Measurements from ENCODE around the gene KCNQ1.

Gene KCNQ1

DNA sequence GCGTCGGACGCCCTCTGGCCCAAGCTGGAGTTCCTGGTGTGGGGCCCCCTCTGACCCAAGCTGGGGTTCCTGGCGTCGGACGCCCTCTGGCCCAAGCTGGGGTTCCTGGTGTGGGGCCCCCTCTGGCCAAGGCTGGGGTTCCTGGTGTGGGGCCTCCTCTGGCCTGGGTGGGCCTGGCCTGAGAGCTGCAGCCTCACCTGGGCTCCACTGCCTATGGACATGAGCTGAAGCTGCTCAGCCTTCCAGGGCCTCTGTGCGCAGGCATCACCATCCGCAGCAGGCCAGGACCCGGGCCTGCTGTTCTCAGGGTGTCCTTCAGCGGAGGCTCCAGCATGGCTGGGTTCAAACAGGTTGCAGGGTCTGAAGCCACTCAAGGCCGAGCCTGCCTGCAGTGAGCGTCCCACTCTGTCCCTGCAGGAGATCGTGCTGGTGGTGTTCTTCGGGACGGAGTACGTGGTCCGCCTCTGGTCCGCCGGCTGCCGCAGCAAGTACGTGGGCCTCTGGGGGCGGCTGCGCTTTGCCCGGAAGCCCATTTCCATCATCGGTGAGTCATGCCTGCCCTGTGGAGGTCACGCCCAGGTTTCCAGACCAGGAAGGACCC lies 125.5 kb downstream of the KCNQ1 start:
- H3K4me2 ChIP-seq (ENCODE audit: low read length) = no peak overlapping the region
- no peaks in the 10 kb centered on the region for H4K20me1 ChIP-seq (ENCODE audit: insufficient read depth, low read length)
- no peaks in the 10 kb centered on the region for H3K9me3 ChIP-seq (ENCODE audit: low read length)
- TF ChIP-seq EZH2 (IDR thresholded peaks at IDR 0.05; ENCODE audit: borderline replicate concordance, low read length) = no peak
- TF ChIP-seq, protein P1, sequence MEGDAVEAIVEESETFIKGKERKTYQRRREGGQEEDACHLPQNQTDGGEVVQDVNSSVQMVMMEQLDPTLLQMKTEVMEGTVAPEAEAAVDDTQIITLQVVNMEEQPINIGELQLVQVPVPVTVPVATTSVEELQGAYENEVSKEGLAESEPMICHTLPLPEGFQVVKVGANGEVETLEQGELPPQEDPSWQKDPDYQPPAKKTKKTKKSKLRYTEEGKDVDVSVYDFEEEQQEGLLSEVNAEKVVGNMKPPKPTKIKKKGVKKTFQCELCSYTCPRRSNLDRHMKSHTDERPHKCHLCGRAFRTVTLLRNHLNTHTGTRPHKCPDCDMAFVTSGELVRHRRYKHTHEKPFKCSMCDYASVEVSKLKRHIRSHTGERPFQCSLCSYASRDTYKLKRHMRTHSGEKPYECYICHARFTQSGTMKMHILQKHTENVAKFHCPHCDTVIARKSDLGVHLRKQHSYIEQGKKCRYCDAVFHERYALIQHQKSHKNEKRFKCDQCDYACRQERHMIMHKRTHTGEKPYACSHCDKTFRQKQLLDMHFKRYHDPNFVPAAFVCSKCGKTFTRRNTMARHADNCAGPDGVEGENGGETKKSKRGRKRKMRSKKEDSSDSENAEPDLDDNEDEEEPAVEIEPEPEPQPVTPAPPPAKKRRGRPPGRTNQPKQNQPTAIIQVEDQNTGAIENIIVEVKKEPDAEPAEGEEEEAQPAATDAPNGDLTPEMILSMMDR (IDR thresholded peaks at IDR 0.05; ENCODE audit: low read length) = no peak
- no peak overlapping the region for H3K4me3 ChIP-seq (ENCODE audit: low read depth, low read length, poor library complexity, severe bottlenecking)
- H3K4me1 ChIP-seq (ENCODE audit: insufficient read depth, low read length, severe bottlenecking) = no peaks in the 10 kb centered on the region
- no peaks in the 10 kb centered on the region; the same call in 1 of the 2 replicates for H3K27me3 ChIP-seq (ENCODE audit: insufficient read depth, low read length)
- no peak overlapping the region for H2AFZ ChIP-seq (ENCODE audit: low read length)
- H3K36me3 ChIP-seq (ENCODE audit: insufficient read depth, low read length) = no peaks in the 10 kb centered on the region
- H3K9ac ChIP-seq (ENCODE audit: low read length) = no peak overlapping the region
- H3K9me2 ChIP-seq (ENCODE audit: low read depth, low read length) = no peaks in the 10 kb centered on the region
- no peaks in the 10 kb centered on the region for H3K79me2 ChIP-seq (ENCODE audit: insufficient read depth, low read length)
- no peak overlapping the region for H3K27ac ChIP-seq (ENCODE audit: low read depth, low read length, poor library complexity, severe bottlenecking)
- no peaks in the 10 kb centered on the region for H3F3A ChIP-seq (ENCODE audit: insufficient read depth, low read length)

DNA sequence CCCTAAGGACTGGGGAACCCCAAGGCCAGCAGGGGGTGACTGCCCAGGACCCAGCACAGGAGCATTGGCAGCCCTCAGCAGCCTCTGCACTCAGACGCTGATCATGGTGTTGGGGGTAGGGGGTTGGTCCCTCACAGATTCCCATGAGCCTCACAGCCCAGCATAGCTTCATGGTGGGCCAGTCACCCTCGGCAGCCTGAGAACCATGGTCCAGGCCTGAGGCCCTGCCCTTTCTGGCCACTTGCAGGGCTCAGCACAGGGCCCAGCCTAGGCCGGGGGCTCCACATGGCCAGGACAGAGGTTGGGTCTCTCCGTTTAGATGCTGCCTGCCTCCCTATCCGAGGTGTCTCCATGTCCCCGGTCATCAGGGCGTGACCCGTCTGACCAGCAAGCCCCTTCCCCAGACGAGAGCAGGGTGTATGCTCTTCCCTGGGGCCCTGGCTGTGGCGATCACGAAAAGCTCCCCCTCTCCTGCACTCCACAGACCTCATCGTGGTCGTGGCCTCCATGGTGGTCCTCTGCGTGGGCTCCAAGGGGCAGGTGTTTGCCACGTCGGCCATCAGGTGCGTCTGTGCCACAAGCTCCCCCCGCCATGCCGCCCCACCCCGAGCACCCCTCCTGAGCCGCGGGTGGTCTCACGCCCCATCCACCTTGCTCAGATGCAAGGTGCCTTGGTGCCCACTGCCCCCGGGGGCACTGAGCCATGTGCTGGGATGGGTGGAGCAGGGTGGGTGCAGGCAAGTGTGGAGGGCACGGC lies 126.2 kb downstream of the KCNQ1 start:
- no peaks in the 10 kb centered on the region for H3F3A ChIP-seq (ENCODE audit: insufficient read depth, low read length)
- no peaks in the 10 kb centered on the region for H3K9me3 ChIP-seq (ENCODE audit: low read length)
- no peak overlapping the region for H3K27ac ChIP-seq (ENCODE audit: low read depth, low read length, poor library complexity, severe bottlenecking)
- H3K4me2 ChIP-seq (ENCODE audit: low read length) = no peak overlapping the region
- H4K20me1 ChIP-seq (ENCODE audit: insufficient read depth, low read length) = no peaks in the 10 kb centered on the region
- no peak overlapping the region for H3K4me3 ChIP-seq (ENCODE audit: low read depth, low read length, poor library complexity, severe bottlenecking)
- no peaks in the 10 kb centered on the region for H3K36me3 ChIP-seq (ENCODE audit: insufficient read depth, low read length)
- H2AFZ ChIP-seq (ENCODE audit: low read length) = no peak overlapping the region
- H3K4me1 ChIP-seq (ENCODE audit: insufficient read depth, low read length, severe bottlenecking) = no peaks in the 10 kb centered on the region
- H3K9ac ChIP-seq (ENCODE audit: low read length) = no peak overlapping the region
- no peaks in the 10 kb centered on the region for H3K9me2 ChIP-seq (ENCODE audit: low read depth, low read length)
- no peaks in the 10 kb centered on the region; the same call in 1 of the 2 replicates for H3K27me3 ChIP-seq (ENCODE audit: insufficient read depth, low read length)
- no peaks in the 10 kb centered on the region for H3K79me2 ChIP-seq (ENCODE audit: insufficient read depth, low read length)
- TF ChIP-seq EZH2 (IDR thresholded peaks at IDR 0.05; ENCODE audit: borderline replicate concordance, low read length) = no peak
- TF ChIP-seq, protein P1 (IDR thresholded peaks at IDR 0.05; ENCODE audit: low read length) = no peak

DNA sequence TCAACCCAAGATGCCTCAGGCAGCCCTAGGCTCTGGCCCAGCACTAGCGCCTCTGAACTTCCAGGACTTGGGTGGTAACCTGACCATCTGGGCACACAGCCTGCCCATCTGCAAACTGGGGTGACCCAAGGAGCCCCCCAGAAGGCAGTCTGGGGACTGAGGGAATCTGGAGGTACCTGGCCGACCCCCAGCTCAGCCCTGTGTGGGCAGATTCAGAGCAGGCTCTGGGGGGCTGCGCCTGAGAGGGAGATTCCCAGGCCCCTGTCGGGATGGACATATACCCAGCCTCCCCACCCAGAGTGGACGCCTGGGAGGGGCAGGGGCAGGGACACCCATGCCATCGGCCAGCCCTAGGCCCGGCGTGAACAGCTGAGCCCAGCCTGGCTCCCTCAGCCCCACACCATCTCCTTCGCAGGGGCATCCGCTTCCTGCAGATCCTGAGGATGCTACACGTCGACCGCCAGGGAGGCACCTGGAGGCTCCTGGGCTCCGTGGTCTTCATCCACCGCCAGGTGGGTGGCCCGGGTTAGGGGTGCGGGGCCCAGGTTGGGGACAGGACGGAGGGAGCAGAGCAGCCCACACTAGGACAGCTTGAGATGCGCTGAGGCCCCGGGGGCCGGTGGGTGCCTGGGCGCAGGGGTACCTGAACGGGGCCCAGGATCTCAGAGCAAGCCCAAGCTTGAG lies 126.9 kb downstream of the KCNQ1 start:
- H3K4me1 ChIP-seq (ENCODE audit: insufficient read depth, low read length, severe bottlenecking) = no peaks in the 10 kb centered on the region
- no peaks in the 10 kb centered on the region for H3K79me2 ChIP-seq (ENCODE audit: insufficient read depth, low read length)
- H3K27ac ChIP-seq (ENCODE audit: low read depth, low read length, poor library complexity, severe bottlenecking) = no peak overlapping the region
- H3K9ac ChIP-seq (ENCODE audit: low read length) = no peak overlapping the region
- H4K20me1 ChIP-seq (ENCODE audit: insufficient read depth, low read length) = no peaks in the 10 kb centered on the region
- no peaks in the 10 kb centered on the region for H3K9me2 ChIP-seq (ENCODE audit: low read depth, low read length)
- no peak overlapping the region for H2AFZ ChIP-seq (ENCODE audit: low read length)
- TF ChIP-seq, protein P1 (IDR thresholded peaks at IDR 0.05; ENCODE audit: low read length) = no peak
- no peak for TF ChIP-seq EZH2 (IDR thresholded peaks at IDR 0.05; ENCODE audit: borderline replicate concordance, low read length)
- H3K9me3 ChIP-seq (ENCODE audit: low read length) = no peaks in the 10 kb centered on the region
- H3K4me2 ChIP-seq (ENCODE audit: low read length) = no peak overlapping the region
- no peaks in the 10 kb centered on the region for H3F3A ChIP-seq (ENCODE audit: insufficient read depth, low read length)
- H3K4me3 ChIP-seq (ENCODE audit: low read depth, low read length, poor library complexity, severe bottlenecking) = no peak overlapping the region
- H3K36me3 ChIP-seq (ENCODE audit: insufficient read depth, low read length) = no peaks in the 10 kb centered on the region
- H3K27me3 ChIP-seq (ENCODE audit: insufficient read depth, low read length) = no peaks in the 10 kb centered on the region; the same call in 1 of the 2 replicates
